DMS114 treated with DMSO at 0.1 percent for 48 hours (cell line): Measurements from ENCODE around the gene EID2B.

ENCODE experiments used
- DNase-seq: peaks from one replicate; lab custom pipeline; 2025; ENCODE audit not compliant: unreplicated experiment; lab: John Stamatoyannopoulos, UW

EID2B gene

GRCh38 chr19:39533003-39533512 is 406 bp upstream of the EID2B start:
- DNase-seq: no peak

- DNase-seq: no peak
Measured at GRCh38 chr19:39531834-39532232, 819 bp downstream of the EID2B start.

- DNase-seq: no peak
Measured at GRCh38 chr19:39525205-39525604, 7.4 kb downstream of the EID2B start.

GRCh38 chr19:39524495-39524894 is 8.2 kb downstream of the EID2B start:
- DNase-seq: no peak

- no peak for DNase-seq
Measured at GRCh38 chr19:39520541-39521484, 11.8 kb downstream of the EID2B start.

GRCh38 chr19:39518975-39519374 is 13.7 kb downstream of the EID2B start:
- no peak for DNase-seq

- no peak for DNase-seq
Measured at GRCh38 chr19:39518458-39518857, 14.2 kb downstream of the EID2B start.

GRCh38 chr19:39517432-39517831 is 15.2 kb downstream of the EID2B start:
- no peak for DNase-seq

GRCh38 chr19:39516270-39516669 is 16.4 kb downstream of the EID2B start:
- no peak for DNase-seq

GRCh38 chr19:39515551-39516191 is 17.0 kb downstream of the EID2B start:
- DNase-seq: no peak

GRCh38 chr19:39514840-39515550 is 17.7 kb downstream of the EID2B start, which contains the start of gene SELENOV:
TSS of gene SELENOV (plus strand) at chr19:39515139. CDS start at chr19:39515213, 74 bp downstream.
- DNase-seq: no peak

GRCh38 chr19:39512988-39513387 is 19.7 kb downstream of the EID2B start:
- DNase-seq: no peak

GRCh38 chr19:39509233-39509632 is 23.4 kb downstream of the EID2B start:
- DNase-seq: no peak

GRCh38 chr19:39508629-39509028 is 24.0 kb downstream of the EID2B start:
- DNase-seq: no peak

- no peak for DNase-seq
Measured at GRCh38 chr19:39507715-39508364, 24.8 kb downstream of the EID2B start.

- peak; percentile 80 for DNase-seq
Measured at GRCh38 chr19:39506944-39507714, 25.5 kb downstream of the EID2B start.

- no peak for DNase-seq
Measured at GRCh38 chr19:39506598-39506943, 26.1 kb downstream of the EID2B start.

GRCh38 chr19:39502640-39503417 is 29.8 kb downstream of the EID2B start:
- DNase-seq: no peak

- DNase-seq: no peak
Measured at GRCh38 chr19:39501340-39501739, 31.3 kb downstream of the EID2B start.
